Stimulated activated CD8-positive, alpha-beta memory T cell treated with anti-CD3 and anti-CD28 coated beads, Interleukin-7, amount 100 ng/mL, for 48 hours (primary cell): Measurements from ENCODE around the gene WDR70.
"Not testable (repeated sequence)": the region's sequence is repeated elsewhere in the genome, so short reads cannot be mapped to it uniquely, and the experiment has no call there.

Experiments used
- DNase-seq, 2 donors: peaks; one replicate each; pipeline ENCODE4 v3.0.0-alpha.2; 2020; ENCODE audit warnings: low read depth in 1 of 2; ENCODE audit errors: extremely low read depth in 1 of 2

WDR70 gene

GRCh38 chr5:37453252-37453651, 74.1 kb downstream of the WDR70 start:
- not testable (repeated sequence) for DNase-seq

GRCh38 chr5:37454402-37455055, 75.4 kb downstream of the WDR70 start:
- not testable (repeated sequence) for DNase-seq

GRCh38 chr5:37463191-37464051, 84.3 kb downstream of the WDR70 start:
- DNase-seq, result not testable (repeated sequence)

GRCh38 chr5:37464581-37464980, 85.5 kb downstream of the WDR70 start:
- not testable (repeated sequence) for DNase-seq

- not testable (repeated sequence) for DNase-seq
Measured at GRCh38 chr5:37469383-37469782, 90.3 kb downstream of the WDR70 start.

GRCh38 chr5:37471666-37472197, 92.6 kb downstream of the WDR70 start:
- no peak for DNase-seq

- no peak for DNase-seq
Measured at GRCh38 chr5:37477426-37477825, 98.3 kb downstream of the WDR70 start.

- no peak for DNase-seq
Measured at GRCh38 chr5:37478121-37478894, 99.2 kb downstream of the WDR70 start.

GRCh38 chr5:37481395-37481794, 102.3 kb downstream of the WDR70 start:
- not testable (repeated sequence) for DNase-seq

GRCh38 chr5:37490120-37490810, 111.1 kb downstream of the WDR70 start:
- no peak for DNase-seq

GRCh38 chr5:37490931-37491330, 111.8 kb downstream of the WDR70 start:
- DNase-seq, result no peak

- no peak for DNase-seq
Measured at GRCh38 chr5:37492778-37493555, 113.8 kb downstream of the WDR70 start.

- no peak for DNase-seq
Measured at GRCh38 chr5:37494756-37495155, 115.6 kb downstream of the WDR70 start.

- no peak for DNase-seq
Measured at GRCh38 chr5:37495210-37495609, 116.1 kb downstream of the WDR70 start.

GRCh38 chr5:37495668-37496347, 116.7 kb downstream of the WDR70 start:
- no peak for DNase-seq

GRCh38 chr5:37496902-37497445, 117.9 kb downstream of the WDR70 start:
- DNase-seq, result no peak

- no peak for DNase-seq
Measured at GRCh38 chr5:37501152-37501551, 122.0 kb downstream of the WDR70 start.

- no peak for DNase-seq
Measured at GRCh38 chr5:37506241-37506640, 127.1 kb downstream of the WDR70 start.

GRCh38 chr5:37506722-37507121, 127.6 kb downstream of the WDR70 start:
- no peak for DNase-seq
